Fibroblast of lung (primary cell): Measurements from ENCODE around the gene ARMH3. TPM values are rescaled to one million over a fixed set of nuclear protein-coding genes. Genes with fewer than 3 reads are reported as not detected.

Experiments
- DNase-seq, 2 donors: peaks; one replicate each; pipeline versions ENCODE4 v3.0.0 to v3.0.0-alpha.2; 2010; ENCODE audit warnings: low read depth in 2 of 2
- H2AFZ ChIP-seq: 2 replicates; pipeline ENCODE4 v1.5.1; 2012; ENCODE audit warnings: low read length, control low read depth, inconsistent platforms
- H3K27ac ChIP-seq: 2 replicates; pipeline ENCODE4 v1.5.1; 2011; ENCODE audit warnings: low read length, control low read depth; ENCODE audit not compliant: insufficient read depth
- H3K27me3 ChIP-seq: 2 replicates; pipeline ENCODE4 v1.5.1; 2011; ENCODE audit warnings: mild to moderate bottlenecking, low read length; ENCODE audit not compliant: control insufficient read depth, insufficient read depth
- H3K36me3 ChIP-seq: 2 replicates; pipeline ENCODE4 v1.5.1; 2011; ENCODE audit warnings: low read length; ENCODE audit not compliant: control insufficient read depth, insufficient read depth
- H3K4me1 ChIP-seq: 2 replicates; pipeline ENCODE4 v1.5.1; 2011; ENCODE audit warnings: low read length; ENCODE audit not compliant: control insufficient read depth, insufficient read depth; ENCODE audit errors: extremely low read depth
- H3K4me2 ChIP-seq: 2 replicates; pipeline ENCODE4 v1.5.1; 2011; ENCODE audit warnings: low read length, control low read depth; ENCODE audit not compliant: insufficient read depth; ENCODE audit errors: extremely low read depth
- H3K4me3 ChIP-seq, 4 experiments: fragments of 200-600 bp in 1 of 4; sonication (generic) in 1 of 4; replicated peaks in 1 of 4; 2 replicates each; pipeline ENCODE4 v1.5.1; 2011 to 2016; ENCODE audit warnings: low read length in 4 of 4, low read depth in 3 of 4, mild to moderate bottlenecking in 3 of 4, control low read depth in 2 of 4, inconsistent platforms in 1 of 4, mixed read lengths in 1 of 4; ENCODE audit not compliant: insufficient read depth in 1 of 4; ENCODE audit errors: control extremely low read depth in 1 of 4
- H3K79me2 ChIP-seq: 2 replicates; pipeline ENCODE4 v1.5.1; 2012; ENCODE audit warnings: mild to moderate bottlenecking, low read length, inconsistent platforms; ENCODE audit not compliant: control insufficient read depth, insufficient read depth
- H3K9ac ChIP-seq: 2 replicates; pipeline ENCODE4 v1.5.1; 2011; ENCODE audit warnings: mild to moderate bottlenecking, low read length, control low read depth; ENCODE audit not compliant: insufficient read depth
- H3K9me3 ChIP-seq: 2 replicates; pipeline ENCODE4 v1.5.1; 2012; ENCODE audit warnings: low read depth, low read length; ENCODE audit not compliant: control insufficient read depth, insufficient read depth
- H4K20me1 ChIP-seq: 2 replicates; pipeline ENCODE4 v1.5.1; 2011; ENCODE audit warnings: low read length; ENCODE audit not compliant: control insufficient read depth, insufficient read depth; ENCODE audit errors: extremely low read depth
- EZH2 ChIP-seq: IDR thresholded peaks from 2 replicates; pipeline ENCODE4 v1.5.1; 2012; ENCODE audit warnings: low read length, control low read depth, mild to moderate bottlenecking; ENCODE audit errors: missing control alignments
- polyA plus RNA-seq, 2 donors: library from polyadenylated mRNA; depleted of rRNA in 1 of 2; stranded (reverse) in 1 of 2; unstranded in 1 of 2; fragments of >200 nt; gene quantifications; 2 replicates each; pipeline ENCODE4 v1.2.1, GENCODE V29; 2011 to 2012; ENCODE audit warnings: missing spikeins in 1 of 2
- total RNA-seq: library from RNA; depleted of rRNA; stranded (reverse); fragments of >200 nt; gene quantifications from 2 replicates; pipeline ENCODE4 v1.2.1, GENCODE V29; 2014
- TF ChIP-seq, protein P1 (sequence below), 2 donors: IDR thresholded peaks in 1 of 2; conservative IDR thresholded peaks in 1 of 2; 1 replicate in 1 of 2; 2 replicates in 1 of 2; pipeline ENCODE4 v1.5.1; 2011 to 2012; ENCODE audit warnings: low read length in 2 of 2, control low read depth in 1 of 2, inconsistent platforms in 1 of 2, low read depth in 1 of 2, mild to moderate bottlenecking in 1 of 2

Gene ARMH3
- total and polyA plus RNA-seq, 2 donors (not counting 1 experiment from before 2014, with no cell fraction given), result 14.5 to 16.4 TPM

DNA sequence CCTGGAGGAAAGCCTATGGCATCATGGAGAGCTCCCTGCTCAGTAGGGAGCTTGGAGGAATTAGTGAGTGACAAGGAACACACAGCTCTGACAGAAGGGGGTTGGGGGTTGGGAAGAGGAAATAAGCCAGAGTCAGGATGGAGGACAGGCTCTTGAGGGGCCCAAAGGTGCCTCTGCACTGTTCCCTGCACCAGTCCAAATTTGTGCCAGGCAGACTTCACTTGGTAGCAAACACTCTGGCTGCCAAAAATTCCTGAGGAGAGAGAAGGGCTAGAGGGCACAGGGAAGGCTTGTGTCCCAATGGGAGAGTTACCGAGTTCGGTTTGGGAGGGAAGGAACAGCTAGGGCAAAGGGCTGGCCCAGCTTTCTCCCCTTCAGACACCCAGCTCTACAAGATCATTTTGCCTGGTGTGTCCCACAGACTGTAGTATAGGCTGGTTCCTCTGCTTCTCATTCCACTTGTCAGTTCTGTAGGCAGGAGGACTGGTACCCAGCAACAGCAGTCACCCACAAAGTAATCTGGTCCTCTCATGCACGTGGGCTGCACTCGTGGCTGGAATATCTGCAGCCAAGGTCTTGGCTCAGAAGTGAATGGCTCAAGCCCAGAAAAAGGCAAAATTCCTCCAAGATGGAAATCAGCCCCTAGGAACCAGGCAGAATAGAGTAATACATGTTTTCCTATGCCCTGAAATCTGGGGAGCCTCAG lies 204.4 kb downstream of the ARMH3 start:
- no peaks in the 10 kb centered on the region for H4K20me1 ChIP-seq
- H3K4me1 ChIP-seq, result no peaks in the 10 kb centered on the region
- H3K27ac ChIP-seq, result no peak overlapping the region
- no peaks in the 10 kb centered on the region for H3K79me2 ChIP-seq
- TF ChIP-seq, protein P1, sequence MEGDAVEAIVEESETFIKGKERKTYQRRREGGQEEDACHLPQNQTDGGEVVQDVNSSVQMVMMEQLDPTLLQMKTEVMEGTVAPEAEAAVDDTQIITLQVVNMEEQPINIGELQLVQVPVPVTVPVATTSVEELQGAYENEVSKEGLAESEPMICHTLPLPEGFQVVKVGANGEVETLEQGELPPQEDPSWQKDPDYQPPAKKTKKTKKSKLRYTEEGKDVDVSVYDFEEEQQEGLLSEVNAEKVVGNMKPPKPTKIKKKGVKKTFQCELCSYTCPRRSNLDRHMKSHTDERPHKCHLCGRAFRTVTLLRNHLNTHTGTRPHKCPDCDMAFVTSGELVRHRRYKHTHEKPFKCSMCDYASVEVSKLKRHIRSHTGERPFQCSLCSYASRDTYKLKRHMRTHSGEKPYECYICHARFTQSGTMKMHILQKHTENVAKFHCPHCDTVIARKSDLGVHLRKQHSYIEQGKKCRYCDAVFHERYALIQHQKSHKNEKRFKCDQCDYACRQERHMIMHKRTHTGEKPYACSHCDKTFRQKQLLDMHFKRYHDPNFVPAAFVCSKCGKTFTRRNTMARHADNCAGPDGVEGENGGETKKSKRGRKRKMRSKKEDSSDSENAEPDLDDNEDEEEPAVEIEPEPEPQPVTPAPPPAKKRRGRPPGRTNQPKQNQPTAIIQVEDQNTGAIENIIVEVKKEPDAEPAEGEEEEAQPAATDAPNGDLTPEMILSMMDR (conservative IDR thresholded peaks at IDR 0.05 in 1 of 2, IDR thresholded peaks at IDR 0.05 in 1 of 2; ENCODE audit: low read depth in 1 of 2, low read length in 2 of 2), result no peak
- no peak for TF ChIP-seq EZH2
- no peak overlapping the region for H3K4me3 ChIP-seq
- H3K27me3 ChIP-seq, result no peaks in the 10 kb centered on the region
- H3K9me3 ChIP-seq, result no peaks in the 10 kb centered on the region
- no peak overlapping the region for H3K9ac ChIP-seq
- H3K4me2 ChIP-seq, result no peak overlapping the region
- H3K36me3 ChIP-seq, result no peaks in the 10 kb centered on the region
- no peak overlapping the region for H2AFZ ChIP-seq
- DNase-seq, result peak in 1 of 2 donors; percentile 56

- Histone ChIP-seq H2AFZ (no peak overlapping the region), H3K4me3 (no peak overlapping the region), H3K9me3 (no peaks in the 10 kb centered on the region), H4K20me1 (no peaks in the 10 kb centered on the region), H3K4me1 (no peaks in the 10 kb centered on the region), H3K27ac (no peak overlapping the region), H3K36me3 (peaks cover 2% of the 10 kb centered on the region), H3K79me2 (no peaks in the 10 kb centered on the region), H3K27me3 (no peaks in the 10 kb centered on the region), H3K9ac (no peak overlapping the region), H3K4me2 (no peak overlapping the region)
- TF ChIP-seq EZH2, result no peak
- no peak for DNase-seq
Measured at GRCh38 chr10:101850749-101851148, 205.2 kb downstream of the ARMH3 start.

GRCh38 chr10:101848894-101849351 lies 207.1 kb downstream of the ARMH3 start:
- Histone ChIP-seq H3K27ac (no peak overlapping the region), H3K27me3 (no peaks in the 10 kb centered on the region), H3K4me3 (no peak overlapping the region), H3K4me1 (no peaks in the 10 kb centered on the region), H3K4me2 (no peak overlapping the region), H3K79me2 (no peaks in the 10 kb centered on the region), H2AFZ (no peak overlapping the region), H3K9ac (no peak overlapping the region), H3K36me3 (peaks cover 2% of the 10 kb centered on the region), H3K9me3 (no peaks in the 10 kb centered on the region), H4K20me1 (no peaks in the 10 kb centered on the region)
- TF ChIP-seq, protein P1 (conservative IDR thresholded peaks at IDR 0.05 in 1 of 2, IDR thresholded peaks at IDR 0.05 in 1 of 2; ENCODE audit: low read depth in 1 of 2, low read length in 2 of 2), result no peak
- TF ChIP-seq EZH2, result no peak
- peak; percentile 30 to 38 for DNase-seq
